PC-9 (cell line): ENCODE measurements around the gene CRTC3. TPM values are rescaled to one million over a fixed set of nuclear protein-coding genes. Genes with fewer than 3 reads are reported as not detected.

Experiments
- BruUV-seq: library from RNA; stranded (reverse); fragments of 400-500 nt; replicated peaks from 2 replicates; lab custom pipeline; 2021; lab: Mats Ljungman, UMichigan
- CTCF ChIA-PET: fragments of 300-600 bp; sonication (Branson Sonifier 250); formaldehyde crosslinking; loops from one replicate; lab custom pipeline; 2022; ENCODE audit warnings: antibody characterized with exemption; lab: Charles Lee
- POLR2A ChIA-PET: fragments of 300-600 bp; sonication (Branson Sonifier 250); formaldehyde crosslinking; loops from one replicate; lab custom pipeline; 2022; ENCODE audit warnings: antibody characterized with exemption; ENCODE audit not compliant: unreplicated experiment; lab: Charles Lee
- DNase-seq, 2 experiments: peaks; one replicate each; pipeline versions ENCODE4 v3.0.0 to v3.0.0-alpha.2; 2015 to 2022; ENCODE audit warnings: mixed read lengths in 1 of 2
- H2AFZ ChIP-seq: fragments of 200-600 bp; sonication (generic); 2 replicates; pipeline ENCODE4 v1.8.1; 2017; ENCODE audit warnings: antibody characterized with exemption
- H3F3A ChIP-seq: fragments of 200-600 bp; sonication (generic); 2 replicates; pipeline ENCODE4 v1.8.1; 2017; ENCODE audit warnings: antibody characterized with exemption, mild to moderate bottlenecking, low read depth; ENCODE audit not compliant: insufficient read depth
- H3K27ac ChIP-seq: fragments of 200-600 bp; sonication (generic); 2 replicates; pipeline ENCODE4 v1.6.1; 2016; ENCODE audit warnings: mixed run types
- H3K27me3 ChIP-seq: fragments of 200-600 bp; sonication (generic); 2 replicates; pipeline ENCODE4 v1.6.1; 2016; ENCODE audit warnings: low read depth, mixed run types; ENCODE audit not compliant: insufficient read depth
- H3K36me3 ChIP-seq: fragments of 200-600 bp; sonication (generic); 2 replicates; pipeline ENCODE4 v1.6.1; 2016; ENCODE audit warnings: low read depth, mixed run types
- H3K4me1 ChIP-seq: fragments of 200-600 bp; sonication (generic); replicated peaks from 2 replicates; pipeline ENCODE4 v1.6.1; 2016; ENCODE audit warnings: mixed run types; ENCODE audit not compliant: insufficient read depth
- H3K4me2 ChIP-seq: fragments of 200-600 bp; sonication (generic); 2 replicates; pipeline ENCODE4 v1.6.1; 2017; ENCODE audit warnings: mixed run types
- H3K4me3 ChIP-seq: fragments of 200-600 bp; sonication (generic); 2 replicates; pipeline ENCODE4 v1.6.1; 2016; ENCODE audit warnings: mixed run types
- H3K79me2 ChIP-seq: fragments of 200-600 bp; sonication (generic); 2 replicates; pipeline ENCODE4 v1.6.1; 2017; ENCODE audit warnings: low read depth, mixed run types
- H3K9me2 ChIP-seq: fragments of 200-600 bp; sonication (generic); 2 replicates; pipeline ENCODE4 v1.8.1; 2017; ENCODE audit warnings: mild to moderate bottlenecking; ENCODE audit not compliant: insufficient read depth
- H3K9me3 ChIP-seq: fragments of 200-600 bp; sonication (generic); 2 replicates; pipeline ENCODE4 v1.8.1; 2016; ENCODE audit warnings: low read depth; ENCODE audit not compliant: insufficient read depth
- H4K20me1 ChIP-seq: fragments of 200-600 bp; sonication (generic); 2 replicates; pipeline ENCODE4 v1.8.1; 2017; ENCODE audit not compliant: insufficient read depth
- EZH2 ChIP-seq: fragments of 200-600 bp; sonication (generic); IDR thresholded peaks from 2 replicates; pipeline ENCODE4 v1.8.0; 2017; ENCODE audit warnings: antibody characterized with exemption, low read depth
- intact Hi-C: fragments of 100-400 bp; cut with micrococcal nuclease; formaldehyde crosslinking; loops from one replicate; pipeline ENCODE4 v1.10.0; 2022; ENCODE audit not compliant: unreplicated experiment
- total RNA-seq: library from RNA; stranded (reverse); gene quantifications from 2 replicates; pipeline ENCODE4 v1.2.3, GENCODE V29; 2021
- TF ChIP-seq, protein P1 (sequence below): fragments of 200-600 bp; sonication (generic); conservative IDR thresholded peaks from 2 replicates; pipeline ENCODE4 v1.6.1; 2017; ENCODE audit warnings: mixed run types, antibody characterized with exemption, mild to moderate bottlenecking, moderate library complexity

CRTC3 gene
- total RNA-seq, 1 experiment from 2014 or later, result 18.6 TPM

DNA sequence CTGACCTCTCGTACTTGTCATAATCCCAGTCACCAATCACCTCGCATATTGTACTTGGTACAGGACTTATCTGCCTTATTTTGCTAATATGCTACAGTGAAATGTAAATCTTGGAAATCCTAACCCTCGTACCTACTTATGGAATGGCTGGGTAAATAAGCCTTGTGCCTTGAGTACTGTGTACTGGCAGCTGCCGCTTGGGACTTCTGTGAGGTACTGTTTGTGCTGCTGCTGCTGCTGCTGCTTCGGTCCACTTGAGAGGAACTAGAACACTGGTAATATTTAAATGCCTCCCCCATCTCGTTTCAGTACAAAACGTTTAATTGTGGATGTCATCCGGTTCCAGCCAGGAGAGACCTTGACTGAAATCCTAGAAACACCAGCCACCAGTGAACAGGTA is 42.5 kb upstream of the CRTC3 start:
- Histone ChIP-seq H3K79me2 (no peaks in the 10 kb centered on the region), H3K4me1 (no peaks in the 10 kb centered on the region), H3K36me3 (peaks cover 46% of the 10 kb centered on the region), H3K4me3 (no peak overlapping the region), H2AFZ (no peak overlapping the region), H3F3A (peaks cover 12% of the 10 kb centered on the region; the same call in 1 of the 2 replicates), H3K4me2 (no peak overlapping the region), H3K9me2 (no peaks in the 10 kb centered on the region), H3K9me3 (no peaks in the 10 kb centered on the region), H3K27ac (no peak overlapping the region), H3K27me3 (no peaks in the 10 kb centered on the region), H4K20me1 (no peaks in the 10 kb centered on the region)
- POLR2A ChIA-PET, result no interaction called here
- TF ChIP-seq EZH2, result no peak
- TF ChIP-seq, protein P1, sequence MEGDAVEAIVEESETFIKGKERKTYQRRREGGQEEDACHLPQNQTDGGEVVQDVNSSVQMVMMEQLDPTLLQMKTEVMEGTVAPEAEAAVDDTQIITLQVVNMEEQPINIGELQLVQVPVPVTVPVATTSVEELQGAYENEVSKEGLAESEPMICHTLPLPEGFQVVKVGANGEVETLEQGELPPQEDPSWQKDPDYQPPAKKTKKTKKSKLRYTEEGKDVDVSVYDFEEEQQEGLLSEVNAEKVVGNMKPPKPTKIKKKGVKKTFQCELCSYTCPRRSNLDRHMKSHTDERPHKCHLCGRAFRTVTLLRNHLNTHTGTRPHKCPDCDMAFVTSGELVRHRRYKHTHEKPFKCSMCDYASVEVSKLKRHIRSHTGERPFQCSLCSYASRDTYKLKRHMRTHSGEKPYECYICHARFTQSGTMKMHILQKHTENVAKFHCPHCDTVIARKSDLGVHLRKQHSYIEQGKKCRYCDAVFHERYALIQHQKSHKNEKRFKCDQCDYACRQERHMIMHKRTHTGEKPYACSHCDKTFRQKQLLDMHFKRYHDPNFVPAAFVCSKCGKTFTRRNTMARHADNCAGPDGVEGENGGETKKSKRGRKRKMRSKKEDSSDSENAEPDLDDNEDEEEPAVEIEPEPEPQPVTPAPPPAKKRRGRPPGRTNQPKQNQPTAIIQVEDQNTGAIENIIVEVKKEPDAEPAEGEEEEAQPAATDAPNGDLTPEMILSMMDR, result no peak
- intact Hi-C loops, result loop anchor here (10.0 kb wide), 1 partner anchor 448 kb away; the partner anchor contains the start of genes HDDC3 and UNC45A
- BruUV-seq, result no TSS peak
- DNase-seq, result no peak
- CTCF ChIA-PET, result no interaction called here

DNA sequence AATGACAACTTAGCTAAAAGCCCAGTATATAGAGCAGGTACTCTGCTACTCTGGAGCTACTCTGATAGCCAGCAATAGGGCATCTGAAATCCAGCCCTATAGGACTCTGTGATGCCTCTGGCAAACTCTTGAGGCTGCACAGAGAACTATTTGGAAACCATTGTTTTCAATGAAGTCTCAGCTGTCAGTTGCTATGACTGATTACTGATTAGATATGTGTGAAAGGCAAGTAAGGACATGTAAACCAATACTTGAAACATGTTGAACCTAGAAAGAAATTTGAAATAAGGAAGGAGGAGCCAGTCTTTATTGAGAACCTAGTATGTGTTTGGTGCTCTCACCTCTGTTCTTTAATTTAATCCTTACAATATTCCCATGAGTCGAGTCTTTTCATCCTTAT is 40.2 kb upstream of the CRTC3 start:
- Histone ChIP-seq H4K20me1 (no peaks in the 10 kb centered on the region), H3K4me2 (no peak overlapping the region), H3F3A (peaks cover 8% of the 10 kb centered on the region; the same call in 1 of the 2 replicates), H3K4me1 (no peaks in the 10 kb centered on the region), H3K79me2 (no peaks in the 10 kb centered on the region), H3K27ac (no peak overlapping the region), H2AFZ (no peak overlapping the region), H3K36me3 (peaks cover 37% of the 10 kb centered on the region), H3K4me3 (no peak overlapping the region), H3K27me3 (no peaks in the 10 kb centered on the region), H3K9me2 (no peaks in the 10 kb centered on the region), H3K9me3 (no peaks in the 10 kb centered on the region)
- intact Hi-C loops, result loop anchor here (10.0 kb wide), 1 partner anchor 445 kb away; the partner anchor contains the start of genes HDDC3 and UNC45A
- CTCF ChIA-PET, result no interaction called here
- DNase-seq, result no peak
- TF ChIP-seq EZH2, result no peak
- TF ChIP-seq, protein P1, result no peak
- BruUV-seq, result no TSS peak
- POLR2A ChIA-PET, result no interaction called here

DNA sequence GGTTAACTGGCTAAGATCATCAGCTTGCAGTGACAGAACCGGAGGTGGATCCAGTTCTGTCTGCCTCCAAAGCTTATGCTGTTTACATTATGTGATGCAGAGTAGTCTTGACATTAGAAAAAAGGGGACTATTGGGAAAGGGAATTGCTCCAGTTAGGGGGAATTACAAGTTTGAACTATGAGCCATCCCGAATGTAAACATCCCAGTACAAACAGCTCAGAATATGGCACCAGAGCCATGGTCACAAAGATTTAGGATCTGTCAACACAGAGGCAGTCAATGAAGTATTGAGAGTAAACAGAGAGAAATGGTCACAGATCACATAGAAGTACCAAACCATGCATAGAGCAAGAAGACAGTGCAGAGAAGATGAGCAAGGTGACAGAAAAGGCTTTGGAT is 39.8 kb upstream of the CRTC3 start:
- H3K27me3 ChIP-seq, result no peaks in the 10 kb centered on the region
- BruUV-seq, result no TSS peak
- intact Hi-C loops, result loop anchor here (10.0 kb wide), 1 partner anchor 445 kb away; the partner anchor contains the start of genes HDDC3 and UNC45A
- peaks cover 8% of the 10 kb centered on the region; the same call in 1 of the 2 replicates for H3F3A ChIP-seq
- ChIA-PET POLR2A (no interaction called here), CTCF (no interaction called here)
- no peaks in the 10 kb centered on the region for H3K9me3 ChIP-seq
- H3K36me3 ChIP-seq, result peaks cover 38% of the 10 kb centered on the region
- H3K4me2 ChIP-seq, result no peak overlapping the region
- no peaks in the 10 kb centered on the region for H3K4me1 ChIP-seq
- H3K9me2 ChIP-seq, result no peaks in the 10 kb centered on the region
- no peaks in the 10 kb centered on the region for H3K79me2 ChIP-seq
- H4K20me1 ChIP-seq, result no peaks in the 10 kb centered on the region
- H3K4me3 ChIP-seq, result no peak overlapping the region
- H2AFZ ChIP-seq, result no peak overlapping the region
- DNase-seq, result no peak
- no peak overlapping the region for H3K27ac ChIP-seq
- TF ChIP-seq, protein P1, result no peak
- no peak for TF ChIP-seq EZH2
